ENCODE data around the gene NUP210.
"Not testable (repeated sequence)": the region's sequence is repeated elsewhere in the genome, so short reads cannot be mapped to it uniquely, and the experiment has no call there.

The NUP210 gene

DNA sequence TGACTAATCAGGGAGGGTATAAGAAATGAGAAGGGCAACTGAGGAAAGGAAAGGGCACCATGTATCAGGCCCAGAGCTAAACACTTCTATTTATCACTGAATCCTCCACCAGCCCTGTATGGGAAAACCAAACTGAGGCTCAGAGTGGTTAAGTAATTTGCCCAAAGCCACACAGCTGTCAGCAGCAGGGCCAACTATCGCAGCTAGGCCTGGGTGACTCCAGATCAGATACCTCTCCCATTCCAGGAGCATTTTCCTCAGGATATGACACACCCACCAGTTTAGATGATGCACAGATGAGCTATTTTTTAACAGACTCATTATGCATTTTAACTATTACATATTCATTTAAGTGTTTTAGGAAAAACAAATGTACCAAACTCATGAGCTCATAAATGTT is 14.5 kb downstream of the NUP210 start:
- DNase-seq, result no peak

DNA sequence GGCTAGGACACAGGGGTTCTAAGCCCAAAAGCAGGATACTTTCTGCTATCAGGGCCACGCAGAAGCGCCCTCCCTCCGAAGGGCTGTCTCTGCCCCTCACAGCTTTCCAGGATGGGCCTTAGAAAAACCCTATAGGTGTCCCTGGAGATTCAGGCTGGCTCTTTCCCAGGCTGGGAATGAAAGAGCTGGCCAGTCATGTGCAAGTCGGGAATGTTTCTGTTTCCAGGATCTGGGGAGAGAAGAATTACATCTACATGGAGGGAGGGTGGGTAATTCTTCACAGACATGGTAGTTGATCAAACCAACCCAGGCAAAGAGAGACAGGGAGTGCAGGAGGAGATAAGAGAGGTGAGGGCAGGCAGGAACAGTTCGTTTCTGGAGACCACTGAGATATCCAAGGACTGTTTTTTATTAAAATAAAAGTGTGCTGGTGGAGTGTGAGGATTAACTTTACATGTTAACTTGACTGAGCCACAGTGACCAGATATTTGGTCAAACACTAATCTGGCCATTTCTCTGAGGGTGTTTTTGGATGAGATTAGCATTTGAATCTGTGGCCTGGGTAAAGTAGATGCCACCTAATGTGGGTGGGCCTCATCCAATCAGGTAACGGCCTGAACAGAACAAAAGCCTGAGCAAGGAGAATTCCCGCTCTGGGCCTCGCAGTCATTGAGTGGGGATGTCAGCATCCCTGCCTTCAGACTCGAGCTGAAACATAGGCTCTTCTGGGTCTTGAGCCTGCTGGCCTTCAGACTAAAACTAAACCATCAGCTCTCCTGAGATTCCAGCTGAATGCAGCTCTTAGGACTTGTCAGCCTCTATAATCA is 15.3 kb downstream of the NUP210 start:
- no peak for DNase-seq

- no peak for DNase-seq
Observed at GRCh38 chr3:13403847-13404246, 16.3 kb downstream of the NUP210 start.

- DNase-seq, result no peak
Observed at GRCh38 chr3:13403213-13403819, 16.8 kb downstream of the NUP210 start.

GRCh38 chr3:13401149-13401548 is 19.0 kb downstream of the NUP210 start:
- DNase-seq, result no peak

GRCh38 chr3:13400114-13400673 is 19.9 kb downstream of the NUP210 start:
- no peak for DNase-seq

- no peak for DNase-seq
Observed at GRCh38 chr3:13399603-13400002, 20.5 kb downstream of the NUP210 start.

- no peak for DNase-seq
Observed at GRCh38 chr3:13397316-13397715, 22.8 kb downstream of the NUP210 start.

DNA sequence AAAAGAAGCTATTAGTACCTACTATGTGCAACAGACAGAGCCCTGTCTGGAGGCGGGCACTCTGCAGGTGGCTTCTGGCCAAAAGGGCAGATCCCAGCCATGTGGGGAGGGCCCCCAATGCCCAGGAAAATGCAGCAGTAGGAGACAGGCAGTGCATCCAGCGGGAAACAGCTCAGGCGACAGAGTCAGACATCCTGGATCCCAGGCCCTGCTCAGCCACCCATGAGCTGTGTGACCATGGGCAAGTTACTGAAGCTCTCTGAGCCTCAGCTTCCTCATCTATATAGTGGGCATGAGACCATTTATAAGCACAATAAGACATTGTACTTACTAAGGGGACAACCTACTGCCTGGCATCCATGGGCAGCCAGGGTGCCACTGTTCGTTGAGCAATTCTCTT is 25.8 kb downstream of the NUP210 start:
- no peak for DNase-seq

DNA sequence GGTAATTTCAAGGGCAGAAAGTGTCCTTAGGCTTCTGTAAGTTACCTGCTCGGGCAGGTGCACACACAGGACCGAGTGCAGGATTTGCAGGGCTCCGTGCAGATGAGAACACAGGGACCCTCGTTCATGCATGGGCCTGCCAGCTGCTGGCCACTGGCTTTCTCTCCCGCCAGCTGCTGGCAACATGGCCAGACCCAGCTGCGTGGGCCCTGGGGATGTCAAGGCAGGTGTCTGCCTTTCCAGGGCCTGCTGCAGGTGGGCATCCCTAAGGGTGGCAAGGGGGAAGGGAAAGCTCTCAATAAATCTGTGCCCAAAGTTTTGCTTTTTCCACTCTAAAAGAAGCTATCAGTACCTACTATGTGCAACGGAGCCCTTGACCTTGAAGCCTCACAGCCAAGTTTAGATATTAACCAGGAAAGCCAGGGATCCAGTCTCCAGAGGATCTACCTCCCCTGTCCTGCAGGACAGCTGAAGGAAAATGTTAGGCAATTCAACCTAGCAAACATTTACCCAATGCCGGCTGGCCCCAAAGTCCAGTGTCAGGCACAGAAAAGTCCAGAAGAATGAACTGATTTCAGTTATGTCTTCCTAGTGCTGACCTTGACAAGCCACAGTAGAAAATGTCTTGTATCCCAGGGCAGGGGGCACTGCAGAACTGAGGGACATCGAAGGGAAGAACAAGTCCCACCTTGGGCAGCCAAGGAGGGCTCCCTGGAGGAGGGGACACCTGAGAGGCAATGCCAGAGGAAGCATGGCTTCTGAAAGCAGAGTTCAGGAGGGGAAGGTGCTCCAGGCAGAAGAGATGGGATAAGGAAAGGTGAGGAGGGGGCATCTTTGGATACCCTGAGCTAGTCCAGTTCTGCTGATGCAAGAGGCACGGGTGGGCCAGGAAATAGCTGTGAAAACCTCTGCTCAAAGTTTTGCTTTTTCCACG is 26.4 kb downstream of the NUP210 start:
- DNase-seq, result no peak

- DNase-seq, result peak; percentile 4
Observed at GRCh38 chr3:13391308-13391707, 28.8 kb downstream of the NUP210 start.

DNA sequence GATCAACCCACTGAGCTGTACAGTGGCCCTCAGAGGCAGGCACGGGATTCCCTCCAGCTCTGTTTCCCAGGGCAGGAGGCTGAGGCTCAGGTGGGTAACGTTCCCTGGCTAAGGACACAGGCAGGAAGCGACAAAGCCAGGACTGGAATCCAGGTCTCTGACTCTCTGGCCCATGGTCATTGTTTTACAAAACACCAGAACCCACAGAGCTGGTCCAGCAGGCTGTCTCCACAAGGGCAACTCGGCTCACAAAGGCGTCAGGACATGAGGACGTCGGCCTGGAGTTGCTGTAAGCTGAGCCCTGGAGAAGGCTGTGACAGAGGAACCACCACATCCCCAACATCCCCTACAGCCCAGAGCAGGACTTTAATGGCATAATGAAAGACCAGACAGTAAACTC is 30.7 kb downstream of the NUP210 start:
- DNase-seq, result no peak

DNA sequence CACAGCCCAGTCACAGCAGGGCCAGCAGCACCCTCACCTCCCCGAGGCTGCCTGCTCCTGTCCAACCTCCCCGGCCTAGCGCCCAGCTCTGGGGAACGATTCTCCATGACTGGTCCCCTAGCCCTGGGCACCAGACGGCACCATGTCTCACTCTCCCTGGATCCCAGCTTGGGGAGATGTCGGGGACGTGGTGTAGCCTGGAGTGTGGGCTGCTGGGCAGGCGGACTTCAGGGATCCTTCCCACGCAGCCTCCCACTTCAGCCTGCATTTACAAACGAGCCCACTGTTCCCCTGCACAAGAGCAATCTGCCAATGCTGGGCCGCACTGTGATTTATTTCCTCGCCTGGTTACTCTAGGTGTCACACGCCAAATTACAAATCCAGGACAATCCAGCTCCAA is 31.3 kb downstream of the NUP210 start:
- DNase-seq, result no peak

GRCh38 chr3:13385373-13385965 is 34.7 kb downstream of the NUP210 start:
- no peak for DNase-seq

GRCh38 chr3:13380971-13381370 is 39.2 kb downstream of the NUP210 start:
- DNase-seq, result no peak

DNA sequence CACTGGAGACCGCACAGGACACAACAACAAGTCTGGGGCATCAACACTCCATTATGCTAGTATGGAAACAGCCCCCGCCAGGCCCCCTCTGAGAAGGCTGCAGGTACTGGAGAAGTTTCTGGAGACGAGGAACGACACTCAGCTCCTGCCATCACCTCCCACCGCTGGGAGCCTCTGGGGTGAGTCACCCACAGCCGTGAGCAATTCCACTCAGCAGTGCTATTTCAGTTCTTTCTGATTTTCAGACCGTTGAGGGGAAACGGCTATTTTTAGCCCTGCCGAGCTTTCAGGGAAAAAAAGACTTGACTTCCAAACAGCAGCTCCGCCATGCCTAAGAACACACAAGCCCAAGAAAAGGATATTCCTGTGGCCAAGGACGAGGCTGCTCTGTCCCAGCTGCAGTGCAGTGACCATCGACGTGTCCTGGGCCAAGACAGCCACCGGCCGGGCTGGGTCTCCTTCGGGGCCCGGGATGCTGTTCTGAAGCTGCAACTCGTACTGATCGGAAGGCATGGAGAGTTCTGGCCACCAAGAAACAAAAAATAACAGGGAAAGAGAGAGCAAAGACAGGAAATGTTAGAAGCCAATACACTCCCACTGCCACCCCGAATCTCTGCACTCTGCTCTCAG is 40.8 kb downstream of the NUP210 start:
- no peak for DNase-seq

GRCh38 chr3:13378155-13378554 is 42.0 kb downstream of the NUP210 start:
- no peak for DNase-seq

GRCh38 chr3:13377741-13378140 is 42.4 kb downstream of the NUP210 start:
- DNase-seq, result not testable (repeated sequence)

DNA sequence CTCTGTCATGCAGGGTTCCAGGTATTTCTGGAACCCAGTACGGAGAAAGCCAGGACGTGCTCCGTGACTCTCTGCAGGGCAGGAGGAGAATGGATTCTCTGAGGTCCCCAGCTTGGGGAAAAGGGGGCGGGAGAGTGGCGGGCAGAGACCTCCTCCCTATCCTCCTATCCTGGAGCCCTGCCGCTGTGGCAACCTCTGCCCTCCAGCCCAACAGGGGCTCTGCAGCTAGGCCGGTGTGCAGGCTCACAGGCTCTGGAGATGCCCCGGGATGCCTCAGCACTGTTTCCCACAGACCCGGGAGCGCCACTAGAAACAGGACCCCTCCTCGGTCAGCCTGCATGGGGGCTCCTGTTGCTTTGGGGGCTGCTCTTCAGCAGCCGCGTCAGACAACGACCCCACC is 43.1 kb downstream of the NUP210 start:
- DNase-seq, result no peak

- DNase-seq, result no peak
Observed at GRCh38 chr3:13376091-13376490, 44.0 kb downstream of the NUP210 start.

DNA sequence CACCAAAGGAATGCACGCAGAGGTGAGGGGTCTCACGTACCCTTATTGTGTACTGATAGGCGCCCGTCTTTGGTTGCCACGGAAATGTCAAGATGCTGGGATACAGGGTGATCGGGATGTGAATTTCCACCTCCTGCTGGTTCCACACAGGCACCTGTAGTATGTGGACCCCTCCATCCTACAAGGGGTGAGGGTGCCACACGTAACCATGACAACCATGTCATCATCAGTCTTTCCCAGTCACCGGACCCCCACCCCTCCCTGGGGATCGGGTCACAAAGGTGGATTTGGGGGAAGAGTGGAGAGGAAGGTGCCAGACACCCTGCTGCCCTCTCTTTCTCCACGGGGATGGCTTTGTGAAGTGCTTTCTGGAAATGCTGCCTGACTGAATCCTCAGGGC is 44.7 kb downstream of the NUP210 start:
- no peak for DNase-seq

DNA sequence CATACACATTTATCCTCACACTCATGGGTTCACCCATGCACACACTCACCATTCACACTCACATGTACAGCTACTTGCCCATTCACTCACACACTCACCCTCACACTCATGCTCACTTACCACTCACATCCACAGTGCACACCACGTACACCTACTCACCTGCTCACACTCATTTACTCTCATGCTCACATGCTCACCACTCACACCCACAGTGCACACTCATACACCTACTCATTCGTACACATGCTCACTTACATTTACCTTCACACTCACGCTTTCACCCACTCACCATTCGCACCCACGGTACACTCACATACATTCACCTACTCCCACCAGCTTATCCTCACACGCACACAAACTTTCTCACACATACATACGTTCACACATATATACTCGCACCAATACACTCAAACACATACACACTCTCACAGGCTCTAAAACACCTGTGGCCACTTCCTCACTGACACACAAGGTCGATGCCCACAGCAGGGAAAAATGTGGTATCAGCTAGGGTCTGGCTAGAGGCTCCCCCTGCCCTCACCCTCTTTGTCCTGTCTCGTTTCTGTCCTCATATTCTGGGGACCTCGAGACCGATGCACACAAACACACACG is 46.0 kb downstream of the NUP210 start:
- DNase-seq, result no peak
